ENCODE results near the gene ZNF792.
"Not testable (repeated sequence)": the region's sequence is repeated elsewhere in the genome, so short reads cannot be mapped to it uniquely, and the experiment has no call there.

ZNF792 gene

GRCh38 chr19:35008891-35009341 lies 44.9 kb upstream of the ZNF792 start:
- no peak for TF ChIP-seq CTCF (IDR thresholded peaks at IDR 0.05; ENCODE audit: insufficient read depth, low read depth, low read length, missing control alignments)
- no peak for DNase-seq (ENCODE audit: low read depth)
- H3K4me3 ChIP-seq (ENCODE audit: low read depth, low read length) = no peak overlapping the region

GRCh38 chr19:35007427-35007826 lies 43.4 kb upstream of the ZNF792 start:
- not testable (repeated sequence) for DNase-seq (ENCODE audit: low read depth); H3K4me3 ChIP-seq (ENCODE audit: low read depth, low read length)

- no peak overlapping the region for H3K4me3 ChIP-seq (ENCODE audit: low read depth, low read length)
- TF ChIP-seq CTCF (IDR thresholded peaks at IDR 0.05; ENCODE audit: insufficient read depth, low read depth, low read length, missing control alignments) = no peak
- DNase-seq (ENCODE audit: low read depth) = no peak
These were observed 43.0 kb upstream of the ZNF792 start for GRCh38 chr19:35006999-35007365.

GRCh38 chr19:35006342-35006998 lies 42.4 kb upstream of the ZNF792 start:
- H3K4me3 ChIP-seq (ENCODE audit: low read depth, low read length) = no peak overlapping the region
- no peak for TF ChIP-seq CTCF (IDR thresholded peaks at IDR 0.05; ENCODE audit: insufficient read depth, low read depth, low read length, missing control alignments)
- no peak for DNase-seq (ENCODE audit: low read depth)

- H3K4me3 ChIP-seq (ENCODE audit: low read depth, low read length); DNase-seq (ENCODE audit: low read depth): not testable (repeated sequence)
These were observed 41.9 kb upstream of the ZNF792 start for GRCh38 chr19:35006007-35006341.

GRCh38 chr19:35005256-35005977 lies 41.4 kb upstream of the ZNF792 start:
- no peak for DNase-seq (ENCODE audit: low read depth)
- H3K4me3 ChIP-seq (ENCODE audit: low read depth, low read length) = no peak overlapping the region
- TF ChIP-seq CTCF (IDR thresholded peaks at IDR 0.05; ENCODE audit: insufficient read depth, low read depth, low read length, missing control alignments) = no peak

GRCh38 chr19:35004517-35005255 lies 40.7 kb upstream of the ZNF792 start:
- H3K4me3 ChIP-seq (ENCODE audit: low read depth, low read length) = no peak overlapping the region
- DNase-seq (ENCODE audit: low read depth) = no peak
- TF ChIP-seq CTCF (IDR thresholded peaks at IDR 0.05; ENCODE audit: insufficient read depth, low read depth, low read length, missing control alignments) = no peak
